HG03439 (cell line): Measurements from ENCODE around the gene SMIM44.

Experiments used
- ATAC-seq: cut with Tn5 transposase; IDR thresholded peaks from one replicate; pipeline ENCODE4 v1.9.1; 2021; ENCODE audit warnings: mild to moderate bottlenecking, moderate library complexity; ENCODE audit not compliant: unreplicated experiment

SMIM44 gene

GRCh38 chr19:3501780-3502179, 18.5 kb upstream of the SMIM44 start:
- ATAC-seq = no peak

GRCh38 chr19:3500429-3501101, 17.3 kb upstream of the SMIM44 start, which contains the start of gene DOHH:
Gene DOHH, minus strand, starts transcription at chr19:3500674. Its CDS starts 3,860 bp downstream, at chr19:3496814.
- ATAC-seq = peak; percentile 77

DNA sequence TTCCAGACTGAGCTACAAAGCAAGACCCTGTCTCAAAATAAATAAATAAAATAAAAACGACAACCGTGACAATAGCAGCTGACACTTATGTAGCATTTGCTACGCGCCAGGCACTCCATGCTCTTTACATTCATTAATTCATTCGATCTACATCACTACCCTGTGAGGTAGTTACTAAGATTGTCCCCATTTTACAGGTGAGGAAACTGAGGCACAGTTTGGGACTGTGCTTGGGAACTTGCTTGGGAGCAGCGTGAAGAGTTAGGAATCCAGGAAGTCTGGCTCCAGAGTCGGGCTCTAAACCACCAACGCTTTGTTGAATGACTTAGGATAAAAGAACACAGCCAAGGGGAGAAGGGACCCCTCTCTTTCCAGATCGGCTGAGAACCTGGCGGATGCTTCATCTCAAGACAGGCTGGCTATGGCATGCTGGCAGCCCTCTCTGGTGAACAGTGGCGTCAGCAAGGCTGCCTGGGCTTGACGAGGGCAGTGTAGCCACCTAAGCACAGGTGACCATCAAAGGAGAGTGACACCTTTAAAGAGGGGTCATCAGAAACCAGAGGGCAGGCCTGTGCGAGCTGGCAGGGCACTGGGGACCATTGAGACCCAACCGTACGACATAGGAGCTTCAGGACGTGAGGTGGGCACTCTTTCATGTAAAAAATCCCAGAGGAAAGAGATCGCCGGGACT, 16.6 kb upstream of the SMIM44 start:
- peak; percentile 5 for ATAC-seq

GRCh38 chr19:3497757-3498520, 14.7 kb upstream of the SMIM44 start:
- ATAC-seq = no peak

- ATAC-seq = no peak
Measured at GRCh38 chr19:3496392-3497273, 13.4 kb upstream of the SMIM44 start.

GRCh38 chr19:3494559-3494958, 11.3 kb upstream of the SMIM44 start:
- no peak for ATAC-seq

DNA sequence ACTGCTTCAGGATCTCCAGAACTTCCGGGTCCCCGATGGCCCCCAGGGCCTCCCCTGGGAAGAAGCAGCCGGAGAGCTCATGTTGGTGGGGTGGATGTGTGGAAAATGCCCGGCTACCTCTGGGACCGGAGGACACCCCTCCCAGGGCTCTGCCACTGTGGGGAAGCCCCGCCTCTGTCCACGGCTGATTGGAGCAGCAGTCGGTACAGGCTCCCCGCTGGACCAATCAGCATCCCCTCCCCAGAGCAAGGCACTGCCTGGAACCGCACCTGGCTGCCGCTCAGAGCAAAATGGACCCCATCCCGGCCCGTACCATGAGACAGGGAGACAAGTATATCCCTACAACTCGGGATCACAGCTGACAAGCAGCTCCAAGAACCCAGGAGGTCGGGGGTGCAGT, 10.8 kb upstream of the SMIM44 start:
- no peak for ATAC-seq

GRCh38 chr19:3493651-3494050, 10.4 kb upstream of the SMIM44 start:
- ATAC-seq = no peak

DNA sequence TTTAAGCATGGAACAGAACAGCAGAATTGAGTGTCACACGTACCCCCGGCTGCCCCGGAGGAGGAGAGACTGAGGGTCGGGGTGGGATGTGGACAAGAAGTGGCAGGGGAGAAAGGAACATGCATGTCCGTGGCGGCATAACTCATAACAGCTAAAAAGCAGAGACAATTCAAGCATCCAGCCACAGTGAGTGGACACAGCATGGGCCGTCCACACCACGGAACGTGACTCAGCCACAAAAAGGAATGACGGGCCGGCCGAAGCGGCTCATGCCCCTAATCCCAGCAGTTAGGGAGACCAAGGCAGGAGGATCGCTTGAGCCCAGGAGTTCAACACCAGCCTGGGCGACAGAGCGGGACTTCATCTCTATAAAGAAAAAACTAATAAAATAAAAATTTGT, 9.7 kb upstream of the SMIM44 start:
- ATAC-seq = no peak

DNA sequence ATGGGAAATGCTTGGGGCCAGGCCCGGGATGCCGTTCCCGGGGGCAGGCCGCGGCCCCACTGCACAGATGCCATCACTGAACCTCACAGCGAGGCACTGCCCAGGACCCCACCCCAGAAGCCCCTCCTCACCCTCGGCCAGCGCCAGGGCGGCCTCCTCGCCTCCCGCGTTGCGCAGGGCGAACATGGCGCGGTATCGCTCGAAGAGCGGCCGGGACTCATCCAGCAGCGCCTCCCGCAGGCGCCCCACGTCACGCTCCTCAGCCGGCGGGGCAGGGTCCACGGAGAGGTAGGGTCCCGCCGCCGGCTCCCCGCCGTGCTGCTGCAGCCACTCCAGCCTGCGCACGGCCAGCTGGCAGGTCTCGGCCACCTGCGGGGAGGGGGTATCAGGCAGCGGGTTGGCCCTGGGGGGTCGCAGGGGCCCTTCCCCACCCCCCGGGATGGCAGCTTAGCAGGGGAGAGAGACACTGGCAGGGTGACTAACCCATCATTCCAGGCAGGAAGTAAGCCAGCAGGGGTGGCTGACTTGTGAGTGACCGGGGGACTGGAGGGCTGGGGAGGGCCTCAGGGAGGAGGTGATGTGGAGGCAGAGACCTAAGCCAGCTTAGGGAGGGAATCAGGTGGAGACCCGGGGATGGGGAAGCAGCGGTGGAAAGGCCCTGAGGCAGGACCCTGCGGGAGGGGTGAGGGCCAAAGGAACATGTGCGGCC, 9.0 kb upstream of the SMIM44 start:
- no peak for ATAC-seq

- no peak for ATAC-seq
Measured at GRCh38 chr19:3491396-3492119, 8.3 kb upstream of the SMIM44 start.

- ATAC-seq = no peak
Measured at GRCh38 chr19:3482507-3483225, 575 bp downstream of the SMIM44 start.

DNA sequence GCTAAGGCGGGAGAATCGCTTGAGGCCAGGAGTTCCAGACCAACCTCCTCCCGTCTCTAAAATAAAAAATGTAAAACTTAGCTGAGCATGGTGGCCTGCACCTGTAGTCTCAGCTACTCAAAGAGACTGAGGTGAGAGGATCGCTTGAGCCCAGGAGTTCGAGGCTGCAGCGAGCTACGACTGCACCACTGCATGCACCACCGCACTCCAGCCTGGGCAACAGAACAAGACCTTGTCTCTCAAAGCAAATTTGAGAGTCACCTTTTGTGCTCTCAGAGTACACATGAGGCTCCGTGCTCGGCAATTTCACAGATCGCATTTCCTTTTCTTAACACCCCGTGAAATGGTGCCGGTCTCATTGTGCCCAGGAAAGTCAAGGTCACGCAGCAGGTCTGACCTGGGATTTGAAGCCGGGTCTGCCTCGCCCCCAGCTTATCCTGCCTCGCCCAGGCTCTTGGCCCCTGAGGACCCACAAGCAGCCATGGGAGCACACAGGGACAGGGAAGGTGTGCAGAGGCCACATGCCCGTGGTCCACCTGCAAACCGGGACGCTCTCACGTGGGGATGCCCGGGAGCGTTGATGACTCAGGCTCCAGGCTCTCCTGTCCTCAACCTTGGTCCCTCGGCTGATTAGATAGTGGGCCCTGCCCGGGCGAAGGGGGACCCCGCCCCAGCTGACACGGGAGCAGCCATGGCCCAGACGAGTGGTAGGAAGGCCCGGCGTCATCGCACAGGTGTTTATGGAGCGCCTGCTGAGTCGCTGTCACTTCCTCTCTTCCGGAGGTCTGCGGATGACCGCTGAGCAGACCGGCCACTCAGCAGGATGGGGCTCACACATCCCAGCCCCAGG, 1.8 kb downstream of the SMIM44 start:
- ATAC-seq = no peak

GRCh38 chr19:3480383-3481091, 2.7 kb downstream of the SMIM44 start, which contains the start of gene SMIM24:
Gene SMIM24, minus strand, starts transcription at chr19:3480525. Its CDS starts 62 bp downstream, at chr19:3480463.
- ATAC-seq = no peak

- no peak for ATAC-seq
Measured at GRCh38 chr19:3479834-3480215, 3.4 kb downstream of the SMIM44 start.

- no peak for ATAC-seq
Measured at GRCh38 chr19:3479177-3479833, 3.9 kb downstream of the SMIM44 start.
